ENCODE data around the gene CORO6. TPM values are rescaled to one million over a fixed set of nuclear protein-coding genes. Genes with fewer than 3 reads are reported as not detected.

Gene CORO6
- total and polyA plus RNA-seq, 10 of the 15 experiments (the other 5 are each of a cell fraction or from before 2014, with no cell fraction given): 0.26 to 5.0 (median 1.7) TPM; not detected in 1

- TF ChIP-seq RELB (IDR thresholded peaks at IDR 0.05; ENCODE audit: low read depth) (no peak), WRNIP1 (IDR thresholded peaks at IDR 0.05; ENCODE audit: borderline replicate concordance, low read depth, low read length) (no peak)
These were observed 43.9 kb downstream of the CORO6 start (continued) for GRCh38 chr17:29578626-29579485.

- intact Hi-C loops (cut with micrococcal nuclease; ENCODE audit: unreplicated experiment): no loop called here
- SMC1A ChIA-PET (ENCODE audit: uncharacterized antibody, unreplicated experiment): interaction anchor here (1.2 to 1.5 kb wide), 2 partner anchors 37 to 40 kb away, joined by 3 read pairs; no protein-coding TSS in a partner anchor
- TF ChIP-seq EGR1 (IDR thresholded peaks at IDR 0.05; ENCODE audit: borderline replicate concordance in 1 of 2, low read depth in 2 of 2, low read length in 2 of 2): no peak
- no peak for TF ChIP-seq CHD2 (IDR thresholded peaks at IDR 0.05; ENCODE audit: borderline replicate concordance, low read depth, low read length)
- TF ChIP-seq ZNF592 (IDR thresholded peaks at IDR 0.05): no peak
- TF ChIP-seq PBX3 (IDR thresholded peaks at IDR 0.05; ENCODE audit: insufficient replicate concordance, low read depth, low read length): no peak
- no peak for TF ChIP-seq NR2C2 (IDR thresholded peaks at IDR 0.05; ENCODE audit: borderline replicate concordance, control insufficient read depth, insufficient read length, low read depth)
- TF ChIP-seq SMC3 (IDR thresholded peaks at IDR 0.05; ENCODE audit: borderline replicate concordance, low read length): no peak
These were observed 45.1 kb downstream of the CORO6 start for GRCh38 chr17:29577385-29578211.

More at GRCh38 chr17:29577385-29578211, 45.1 kb downstream of the CORO6 start:
- H3K4me3 ChIP-seq: no peak overlapping the region
- H3K79me2 ChIP-seq (ENCODE audit: control insufficient read depth, insufficient read depth, low read length): no peaks in the 10 kb centered on the region
- no peaks in the 10 kb centered on the region for H4K20me1 ChIP-seq (ENCODE audit: control insufficient read depth, insufficient read depth)
- H3K4me2 ChIP-seq (ENCODE audit: control insufficient read depth, insufficient read depth): no peak overlapping the region
- 81% methylated on average over 22 of the region's 22 CpGs for WGBS (ENCODE audit: insufficient coverage, insufficient replicate concordance, low lambda C conversion rate, missing lambda C conversion rate)
- DNase-seq (ENCODE audit: low read depth, low spot score) (no peak), FAIRE-seq (no peak), ATAC-seq (no peak)
- H3K4me1 ChIP-seq (ENCODE audit: control insufficient read depth, insufficient read depth, low read length): 0 out of 2 replicates have a peak, but pooled peaks cover 8% of the 10 kb centered on the region
- in situ Hi-C loops (cut with MboI): no loop called here
- H3K27ac ChIP-seq (ENCODE audit: control insufficient read depth, insufficient read depth): no peak overlapping the region
- POLR2A ChIA-PET: no interaction called here
- CTCF ChIA-PET: interaction anchor here (1.2 to 4.6 kb wide), 6 partner anchors 10 to 40 kb away, joined by 3 to 34 read pairs (median 14); partner anchors contain the start of gene ANKRD13B
- BruUV-seq (replicated peaks): no TSS peak
- H3K9ac ChIP-seq (ENCODE audit: control insufficient read depth, insufficient read depth, low read length): no peak overlapping the region
- peaks cover 8 to 23% of the 10 kb centered on the region in 2 experiments; a peak in 3 of 4 replicates for H3K36me3 ChIP-seq (ENCODE audit: control insufficient read depth in 2 of 2, insufficient read depth in 2 of 2, low read length in 1 of 2)
- H2AFZ ChIP-seq (ENCODE audit: control insufficient read depth, low read depth, low read length): no peak overlapping the region
- H3K9me3 ChIP-seq (replicated peaks; ENCODE audit: control insufficient read depth, insufficient read depth, low read length): no peaks in the 10 kb centered on the region
- no peaks in the 10 kb centered on the region for H3K27me3 ChIP-seq (replicated peaks in 1 of 2; ENCODE audit: control insufficient read depth in 2 of 2, insufficient read depth in 2 of 2, low read length in 1 of 2)
- RAD21 ChIA-PET (ENCODE audit: unreplicated experiment): interaction anchor here (0.6 to 4.1 kb wide), 4 partner anchors 14 to 39 kb away, joined by 3 to 25 read pairs (median 7); no protein-coding TSS in a partner anchor
